GM15510 (cell line): ENCODE data around the gene TPRN.

Source experiments
- POLR2A ChIP-seq: IDR thresholded peaks from 3 replicates; pipeline ENCODE4 v1.6.1; 2011; ENCODE audit warnings: borderline replicate concordance; ENCODE audit not compliant: insufficient read length; ENCODE audit errors: extremely low read depth

TPRN gene

GRCh38 chr9:137160054-137160425 is 40.5 kb downstream of the TPRN start:
- no peak for TF ChIP-seq POLR2A

GRCh38 chr9:137159105-137160053 is 41.2 kb downstream of the TPRN start:
- TF ChIP-seq POLR2A, result no peak

GRCh38 chr9:137158625-137159024 is 41.9 kb downstream of the TPRN start:
- TF ChIP-seq POLR2A, result no peak

- TF ChIP-seq POLR2A, result no peak
These were observed 42.7 kb downstream of the TPRN start for GRCh38 chr9:137157618-137158415.

- no peak for TF ChIP-seq POLR2A
These were observed 43.8 kb downstream of the TPRN start for GRCh38 chr9:137156567-137157375.

- TF ChIP-seq POLR2A, result no peak
These were observed 47.6 kb downstream of the TPRN start for GRCh38 chr9:137152844-137153405.

GRCh38 chr9:137150617-137151457 is 49.7 kb downstream of the TPRN start:
- TF ChIP-seq POLR2A, result no peak

- TF ChIP-seq POLR2A, result no peak
These were observed 50.5 kb downstream of the TPRN start for GRCh38 chr9:137149942-137150616.

GRCh38 chr9:137149363-137149762 is 51.2 kb downstream of the TPRN start:
- no peak for TF ChIP-seq POLR2A

- TF ChIP-seq POLR2A, result no peak
These were observed 51.9 kb downstream of the TPRN start for GRCh38 chr9:137148661-137149060.

GRCh38 chr9:137148242-137148641 is 52.3 kb downstream of the TPRN start:
- no peak for TF ChIP-seq POLR2A

GRCh38 chr9:137147793-137148160 is 52.8 kb downstream of the TPRN start:
- no peak for TF ChIP-seq POLR2A

GRCh38 chr9:137147091-137147792 is 53.3 kb downstream of the TPRN start:
- no peak for TF ChIP-seq POLR2A

GRCh38 chr9:137146527-137146918 is 54.0 kb downstream of the TPRN start:
- no peak for TF ChIP-seq POLR2A
